ENCODE results near the gene PPFIBP2.

Gene PPFIBP2

GRCh38 chr11:7609521-7609920, 95.7 kb downstream of the PPFIBP2 start:
- TF ChIP-seq GLIS3 (CRISPR knock-in tag; IDR thresholded peaks at IDR 0.05) (no peak), CSDC2 (CRISPR knock-in tag; IDR thresholded peaks at IDR 0.05) (no peak)
- no peak for ATAC-seq

- no peak for TF ChIP-seq ZFP30 (CRISPR knock-in tag; IDR thresholded peaks at IDR 0.05)
- TF ChIP-seq PPARA (CRISPR knock-in tag; IDR thresholded peaks at IDR 0.05; ENCODE audit: borderline replicate concordance) = no peak
- TF ChIP-seq ARNTL (CRISPR knock-in tag; IDR thresholded peaks at IDR 0.05; ENCODE audit: borderline replicate concordance, low read depth) = no peak
- no peak for TF ChIP-seq ZFP3 (CRISPR knock-in tag; IDR thresholded peaks at IDR 0.05)
- no peak for TF ChIP-seq CSRNP3 (CRISPR knock-in tag; IDR thresholded peaks at IDR 0.05)
- no peak for TF ChIP-seq CREB5 (CRISPR knock-in tag; IDR thresholded peaks at IDR 0.05; ENCODE audit: low read depth)
- no peak for TF ChIP-seq OSR1 (CRISPR knock-in tag; IDR thresholded peaks at IDR 0.05)
- no peak for TF ChIP-seq PATZ1 (CRISPR knock-in tag; IDR thresholded peaks at IDR 0.05; ENCODE audit: borderline replicate concordance)
- no peak for ATAC-seq
Measured at GRCh38 chr11:7610393-7610792, 96.6 kb downstream of the PPFIBP2 start.

GRCh38 chr11:7611411-7611810, 97.6 kb downstream of the PPFIBP2 start:
- ATAC-seq = no peak
- TF ChIP-seq ARNTL (CRISPR knock-in tag; IDR thresholded peaks at IDR 0.05; ENCODE audit: borderline replicate concordance, low read depth) = no peak
- no peak for TF ChIP-seq RARB (CRISPR knock-in tag; IDR thresholded peaks at IDR 0.05)
- TF ChIP-seq SNAI2 (CRISPR knock-in tag; IDR thresholded peaks at IDR 0.05) = no peak
- TF ChIP-seq ZC3H10 (CRISPR knock-in tag; IDR thresholded peaks at IDR 0.05) = no peak
- TF ChIP-seq OSR1 (CRISPR knock-in tag; IDR thresholded peaks at IDR 0.05) = no peak
- TF ChIP-seq TOX (CRISPR knock-in tag; IDR thresholded peaks at IDR 0.05; ENCODE audit: borderline replicate concordance) = no peak
- no peak for TF ChIP-seq PATZ1 (CRISPR knock-in tag; IDR thresholded peaks at IDR 0.05; ENCODE audit: borderline replicate concordance)
- no peak for TF ChIP-seq ISL1 (CRISPR knock-in tag; IDR thresholded peaks at IDR 0.05)
- TF ChIP-seq ZFP3 (CRISPR knock-in tag; IDR thresholded peaks at IDR 0.05) = no peak
- no peak for TF ChIP-seq ZNF565 (CRISPR knock-in tag; conservative IDR thresholded peaks at IDR 0.05; ENCODE audit: low read depth)
- no peak for TF ChIP-seq CREB5 (CRISPR knock-in tag; IDR thresholded peaks at IDR 0.05; ENCODE audit: low read depth)
- TF ChIP-seq TCF4 (CRISPR knock-in tag; IDR thresholded peaks at IDR 0.05; ENCODE audit: borderline replicate concordance) = no peak
- TF ChIP-seq CSDC2 (CRISPR knock-in tag; IDR thresholded peaks at IDR 0.05) = no peak
- TF ChIP-seq TSHZ2 (CRISPR knock-in tag; IDR thresholded peaks at IDR 0.05) = no peak
- no peak for TF ChIP-seq ZFP30 (CRISPR knock-in tag; IDR thresholded peaks at IDR 0.05)

Data from SK-N-SH treated with all-trans-retinoic acid at 6 μM for 48 hours (cell line).